HL-60 (cell line): ENCODE results near the gene OR4A15.

Source experiments
- CTCF ChIP-seq: IDR thresholded peaks from one replicate; pipeline ENCODE4 v1.5.1; 2011; ENCODE audit warnings: low read length, control low read depth, inconsistent platforms; ENCODE audit not compliant: insufficient read depth
- GABPA ChIP-seq: IDR thresholded peaks from 2 replicates; pipeline ENCODE4 v1.6.1; 2012; ENCODE audit warnings: low read depth
- REST ChIP-seq: IDR thresholded peaks from 2 replicates; pipeline ENCODE4 v1.6.1; 2012; ENCODE audit warnings: low read depth; ENCODE audit not compliant: insufficient replicate concordance

DNA sequence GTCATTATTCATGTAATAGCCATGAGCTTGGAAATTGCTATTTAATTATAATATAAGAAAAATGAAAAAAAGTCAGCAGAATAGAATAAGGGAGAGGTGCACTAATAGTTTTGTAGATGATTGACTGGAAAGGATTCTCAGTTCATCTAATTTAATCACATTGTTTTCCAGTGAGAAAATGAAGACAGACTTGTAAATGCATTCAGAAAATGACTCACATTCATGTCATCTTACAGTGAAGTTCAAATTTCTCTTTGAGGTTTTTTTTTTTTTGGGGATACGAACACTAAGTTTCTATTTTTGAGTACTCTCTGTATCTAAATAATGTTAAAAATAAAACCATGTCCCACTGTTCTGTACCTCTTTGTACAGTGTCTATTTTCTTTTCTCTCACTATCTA is 43.3 kb upstream of the OR4A15 start:
- TF ChIP-seq REST (no peak), GABPA (no peak), CTCF (no peak)
